NCI-H748 (cell line): Measurements from ENCODE around the gene PTGR1.

Source experiments
- DNase-seq: peaks from one replicate; lab custom pipeline; 2025; ENCODE audit not compliant: unreplicated experiment; lab: John Stamatoyannopoulos, UW

The PTGR1 gene

GRCh38 chr9:111548623-111549022, 50.8 kb downstream of the PTGR1 start:
- no peak for DNase-seq

DNA sequence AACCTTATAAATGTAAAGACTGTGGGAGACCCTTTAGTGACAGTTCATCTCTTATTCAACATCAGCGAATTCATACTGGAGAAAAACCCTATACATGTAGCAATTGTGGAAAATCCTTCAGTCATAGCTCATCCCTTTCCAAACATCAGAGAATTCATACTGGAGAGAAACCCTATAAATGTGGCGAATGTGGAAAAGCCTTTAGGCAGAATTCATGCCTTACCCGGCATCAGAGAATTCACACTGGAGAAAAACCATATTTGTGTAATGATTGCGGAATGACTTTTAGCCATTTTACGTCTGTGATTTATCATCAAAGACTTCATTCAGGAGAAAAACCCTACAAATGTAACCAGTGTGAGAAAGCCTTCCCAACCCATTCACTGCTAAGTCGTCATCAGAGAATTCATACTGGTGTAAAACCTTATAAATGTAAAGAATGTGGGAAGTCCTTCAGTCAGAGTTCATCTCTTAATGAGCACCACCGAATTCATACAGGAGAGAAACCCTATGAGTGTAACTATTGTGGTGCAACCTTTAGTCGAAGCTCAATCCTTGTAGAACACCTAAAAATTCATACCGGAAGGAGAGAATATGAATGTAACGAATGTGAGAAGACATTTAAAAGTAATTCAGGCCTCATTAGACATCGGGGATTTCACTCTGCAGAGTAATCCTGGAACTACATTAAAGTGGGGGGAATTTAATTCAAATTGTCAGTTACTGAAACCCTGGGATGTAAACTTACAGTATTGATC, 56.8 kb downstream of the PTGR1 start:
- no peak for DNase-seq

- no peak for DNase-seq
These were observed 66.2 kb downstream of the PTGR1 start for GRCh38 chr9:111533099-111533790.

GRCh38 chr9:111531716-111532115, 67.7 kb downstream of the PTGR1 start:
- no peak for DNase-seq

- DNase-seq: no peak
These were observed 69.7 kb downstream of the PTGR1 start for GRCh38 chr9:111529787-111530186.

DNA sequence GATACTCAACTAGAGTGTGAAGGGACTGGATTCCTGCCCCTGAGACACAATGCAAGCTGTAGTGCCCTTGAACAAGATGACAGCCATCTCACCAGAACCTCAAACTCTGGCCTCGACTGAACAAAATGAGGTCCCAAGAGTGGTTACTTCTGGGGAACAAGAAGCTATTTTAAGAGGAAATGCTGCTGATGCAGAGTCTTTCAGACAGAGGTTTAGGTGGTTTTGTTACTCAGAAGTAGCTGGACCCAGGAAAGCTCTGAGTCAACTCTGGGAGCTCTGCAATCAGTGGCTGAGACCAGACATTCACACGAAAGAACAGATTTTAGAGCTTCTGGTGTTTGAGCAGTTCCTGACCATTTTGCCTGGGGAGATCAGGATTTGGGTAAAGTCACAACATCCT, 72.1 kb downstream of the PTGR1 start:
- DNase-seq: no peak

- DNase-seq: peak; percentile 95
These were observed 74.1 kb downstream of the PTGR1 start, which contains the start of gene ZNF483 for GRCh38 chr9:111525056-111525977. Gene ZNF483 (plus strand): TSS chr9:111525179. CDS start chr9:111527396, 2,217 bp downstream.

- DNase-seq: no peak
These were observed 74.8 kb downstream of the PTGR1 start for GRCh38 chr9:111524731-111525055.

DNA sequence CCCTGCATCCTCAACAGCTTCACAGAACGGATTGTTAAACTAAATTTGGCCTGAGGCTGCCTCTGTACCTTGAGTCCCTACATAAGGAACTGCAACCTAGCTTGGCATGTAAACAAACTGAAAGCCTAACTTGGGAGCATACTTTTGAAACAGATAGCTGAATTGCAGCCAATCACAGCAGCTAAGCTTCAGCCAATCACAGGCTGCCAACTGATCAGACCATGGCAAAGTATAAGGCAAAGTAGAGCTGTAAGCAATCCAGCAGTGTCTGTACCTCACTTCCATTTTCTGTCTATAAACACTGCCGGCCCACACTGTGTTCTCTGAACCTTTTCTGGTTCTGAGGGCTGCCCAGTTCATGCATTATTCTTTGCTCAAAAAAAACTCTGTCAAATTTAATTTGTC, 83.4 kb downstream of the PTGR1 start:
- peak; percentile 4 for DNase-seq

GRCh38 chr9:111514967-111515366, 84.5 kb downstream of the PTGR1 start:
- DNase-seq: no peak
